HCT116 (cell line): ENCODE results near the gene TAOK3. TPM values are rescaled to one million over a fixed set of nuclear protein-coding genes. Genes with fewer than 3 reads are reported as not detected.

Experiments used
- ATAC-seq: fragments of 200-7000 bp; cut with Tn5 transposase; 2 replicates; pipeline ENCODE4 v1.9.1; 2020; ENCODE audit warnings: mild to moderate bottlenecking, moderate library complexity
- BruUV-seq: library from RNA; stranded (reverse); fragments of 400-500 nt; replicated peaks from 2 replicates; lab custom pipeline; 2021; lab: Mats Ljungman, UMichigan
- CTCF ChIA-PET: fragments of 300-600 bp; sonication (Branson Sonifier 250); formaldehyde crosslinking; loops from one replicate; lab custom pipeline; 2021; ENCODE audit warnings: antibody characterized with exemption; lab: Charles Lee
- POLR2A ChIA-PET: fragments of 300-600, 350-600 bp; sonication (Branson Sonifier 250); formaldehyde crosslinking; loops from one replicate; lab custom pipeline; 2021; ENCODE audit warnings: antibody characterized with exemption; lab: Charles Lee
- RAD21 ChIA-PET, 2 experiments: fragments of 300-600 bp; sonication (Branson Sonifier 250); formaldehyde crosslinking; loops; one replicate each; lab custom pipeline; 2023; ENCODE audit warnings: low total read pairs in 2 of 2; ENCODE audit not compliant: uncharacterized antibody in 2 of 2, unreplicated experiment in 2 of 2, low non-redundant PET in 1 of 2; lab: Charles Lee
- DNase-seq: peaks from one replicate; pipeline ENCODE4 v3.0.0-alpha.2; 2010; ENCODE audit warnings: low read depth, low spot score
- H2AFZ ChIP-seq: fragments of 200-600 bp; shearing (Covaris generic), sonication (generic); 2 replicates; pipeline ENCODE4 v1.6.1; 2017; ENCODE audit warnings: low read depth, mixed run types, mixed read lengths, antibody characterized with exemption, low read length; ENCODE audit not compliant: poor library complexity, severe bottlenecking
- H3K27ac ChIP-seq: 2 replicates; pipeline ENCODE4 v1.5.1; 2012; ENCODE audit warnings: low read depth, low read length
- H3K27me3 ChIP-seq: fragments of 200-600 bp; sonication (generic); 2 replicates; pipeline ENCODE4 v1.6.1; 2016; ENCODE audit warnings: mixed run types, low read length, mixed read lengths; ENCODE audit not compliant: insufficient read depth
- H3K36me3 ChIP-seq, 2 experiments: fragments of 200-500 bp in 1 of 2; fragments of 200-600 bp in 1 of 2; sonication (Bioruptor generic) in 1 of 2; sonication (generic) in 1 of 2; 2 replicates each; pipeline versions ENCODE4 v1.5.1 to v1.6.1; 2014 to 2016; ENCODE audit warnings: low read length in 2 of 2, inconsistent platforms in 1 of 2, mixed read lengths in 1 of 2, mixed run types in 1 of 2; ENCODE audit not compliant: insufficient read depth in 2 of 2, control insufficient read depth in 1 of 2
- H3K4me1 ChIP-seq, 2 experiments: fragments of 200-600 bp in 1 of 2; sonication (generic) in 1 of 2; 2 replicates each; pipeline versions ENCODE4 v1.5.1 to v1.6.1; 2012 to 2017; ENCODE audit warnings: low read length in 2 of 2, inconsistent platforms in 1 of 2, mild to moderate bottlenecking in 1 of 2, mixed read lengths in 1 of 2, mixed run types in 1 of 2, moderate library complexity in 1 of 2; ENCODE audit not compliant: insufficient read depth in 2 of 2, control insufficient read depth in 1 of 2
- H3K4me2 ChIP-seq: fragments of 200-600 bp; sonication (generic); 2 replicates; pipeline ENCODE4 v1.6.1; 2017; ENCODE audit warnings: mixed run types, low read length, mixed read lengths
- H3K4me3 ChIP-seq, 2 experiments: fragments of 200-600 bp in 1 of 2; sonication (generic) in 1 of 2; replicated peaks in 1 of 2; 2 replicates each; pipeline ENCODE4 v1.5.1; 2011 to 2016; ENCODE audit warnings: low read length in 2 of 2, control low read depth in 1 of 2, low read depth in 1 of 2, mild to moderate bottlenecking in 1 of 2, mixed read lengths in 1 of 2, mixed run types in 1 of 2
- H3K79me2 ChIP-seq: fragments of 200-600 bp; sonication (generic); 2 replicates; pipeline ENCODE4 v1.6.1; 2017; ENCODE audit warnings: mild to moderate bottlenecking, mixed run types, low read length, moderate library complexity, mixed read lengths; ENCODE audit not compliant: insufficient read depth
- H3K9ac ChIP-seq: fragments of 200-600 bp; sonication (generic); 2 replicates; pipeline ENCODE4 v1.6.1; 2016; ENCODE audit warnings: low read length, mixed read lengths
- H3K9me2 ChIP-seq: fragments of 200-600 bp; sonication (generic), shearing (Covaris generic); 2 replicates; pipeline ENCODE4 v1.6.1; 2017; ENCODE audit warnings: mixed run types, mild to moderate bottlenecking, moderate library complexity; ENCODE audit not compliant: insufficient read depth
- H3K9me3 ChIP-seq, 2 experiments: fragments of 200-500 bp in 1 of 2; fragments of 200-600 bp in 1 of 2; sonication (Bioruptor generic) in 1 of 2; sonication (generic) in 1 of 2; 2 replicates each; pipeline ENCODE4 v1.6.1; 2014 to 2017; ENCODE audit warnings: low read length in 2 of 2, mixed read lengths in 2 of 2, inconsistent platforms in 1 of 2, low read depth in 1 of 2, mild to moderate bottlenecking in 1 of 2, mixed run types in 1 of 2, moderate library complexity in 1 of 2; ENCODE audit not compliant: control insufficient read depth in 1 of 2, insufficient read depth in 1 of 2
- H4K20me1 ChIP-seq: fragments of 200-600 bp; sonication (generic), shearing (Covaris generic); 2 replicates; pipeline ENCODE4 v1.6.1; 2017; ENCODE audit warnings: mixed run types, mild to moderate bottlenecking, moderate library complexity; ENCODE audit not compliant: insufficient read depth
- ATF3 ChIP-seq: IDR thresholded peaks from 2 replicates; pipeline ENCODE4 v1.6.1; 2012
- CEBPB ChIP-seq: IDR thresholded peaks from 2 replicates; pipeline ENCODE4 v1.6.1; 2012; ENCODE audit warnings: low read depth
- EGR1 ChIP-seq: IDR thresholded peaks from 2 replicates; pipeline ENCODE4 v1.6.1; 2012; ENCODE audit warnings: low read depth
- ELF1 ChIP-seq: IDR thresholded peaks from 2 replicates; pipeline ENCODE4 v1.6.1; 2012; ENCODE audit warnings: low read depth, borderline replicate concordance
- EZH2phosphoT487 ChIP-seq: fragments of 200-600 bp; IDR thresholded peaks from 2 replicates; pipeline ENCODE4 v1.6.1; 2018; ENCODE audit warnings: antibody characterized with exemption, borderline replicate concordance
- FOSL1 ChIP-seq: IDR thresholded peaks from 2 replicates; pipeline ENCODE4 v1.6.1; 2012; ENCODE audit warnings: low read depth
- POLR2A ChIP-seq: IDR thresholded peaks from 2 replicates; pipeline ENCODE4 v1.7.0; 2011; ENCODE audit warnings: borderline replicate concordance; ENCODE audit not compliant: insufficient read depth, insufficient read length; ENCODE audit errors: extremely low read depth
- POLR2AphosphoS5 ChIP-seq: IDR thresholded peaks from 2 replicates; pipeline ENCODE4 v1.6.1; 2011; ENCODE audit warnings: mild to moderate bottlenecking, low read depth, low read length, moderate library complexity
- REST ChIP-seq: IDR thresholded peaks from 2 replicates; pipeline ENCODE4 v1.6.1; 2012; ENCODE audit warnings: low read depth
- SIN3A ChIP-seq: IDR thresholded peaks from 2 replicates; pipeline ENCODE4 v1.6.1; 2012; ENCODE audit warnings: low read depth
- SP1 ChIP-seq: IDR thresholded peaks from 2 replicates; pipeline ENCODE4 v1.6.1; 2012; ENCODE audit warnings: low read depth
- SRF ChIP-seq: IDR thresholded peaks from 2 replicates; pipeline ENCODE4 v1.6.1; 2012; ENCODE audit warnings: low read depth
- TCF7L2 ChIP-seq: IDR thresholded peaks from 2 replicates; pipeline ENCODE4 v1.7.0; 2011; ENCODE audit warnings: borderline replicate concordance, inconsistent platforms; ENCODE audit not compliant: insufficient read depth, insufficient read length; ENCODE audit errors: extremely low read depth
- YY1 ChIP-seq: IDR thresholded peaks from 2 replicates; pipeline ENCODE4 v1.6.1; 2011; ENCODE audit warnings: low read length, low read depth, moderate library complexity, mild to moderate bottlenecking; ENCODE audit not compliant: insufficient replicate concordance; ENCODE audit errors: extremely low read depth
- ZNF274 ChIP-seq: fragments of 200-500 bp; sonication (Bioruptor generic); IDR thresholded peaks from 2 replicates; pipeline ENCODE4 v1.6.1; 2014; ENCODE audit warnings: mild to moderate bottlenecking, low read depth, low read length, inconsistent platforms
- intact Hi-C: fragments of 100-400 bp; cut with micrococcal nuclease; formaldehyde crosslinking; loops from 2 replicates; pipeline ENCODE4 v1.10.0; 2022
- total RNA-seq: library from RNA; stranded (reverse); gene quantifications from one replicate; pipeline ENCODE4 v1.2.1, GENCODE V29; 2021; ENCODE audit not compliant: unreplicated experiment
- TF ChIP-seq, protein P1 (sequence below), 3 experiments: fragments of 200-600 bp in 1 of 3; sonication (generic) in 1 of 3; IDR thresholded peaks in 2 of 3; conservative IDR thresholded peaks in 1 of 3; 2 replicates each; pipeline ENCODE4 v1.5.1; 2012 to 2017; ENCODE audit warnings: low read depth in 2 of 3, low read length in 2 of 3, antibody characterized with exemption in 1 of 3, borderline replicate concordance in 1 of 3, control low read depth in 1 of 3, mild to moderate bottlenecking in 1 of 3, mixed read lengths in 1 of 3, mixed run types in 1 of 3, moderate library complexity in 1 of 3; ENCODE audit not compliant: insufficient read depth in 1 of 3
- TF ChIP-seq, protein P2 (sequence below): IDR thresholded peaks from 2 replicates; pipeline ENCODE4 v1.6.1; 2011; ENCODE audit warnings: mild to moderate bottlenecking, low read length, moderate library complexity; ENCODE audit not compliant: insufficient replicate concordance; ENCODE audit errors: extremely low read depth

The TAOK3 gene
- total RNA-seq, 1 experiment from 2014 or later, result 10.5 TPM

GRCh38 chr12:118327391-118327790 is 45.3 kb downstream of the TAOK3 start:
- no peak overlapping the region for H3K9ac ChIP-seq
- no peak overlapping the region for H3K4me2 ChIP-seq
- no peaks in the 10 kb centered on the region for H4K20me1 ChIP-seq
- RAD21 ChIA-PET, result no interaction called here
- CTCF ChIA-PET, result no interaction called here
- H3K9me2 ChIP-seq, result no peaks in the 10 kb centered on the region; the same call in 1 of the 2 replicates
- intact Hi-C loops, result no loop called here
- ATAC-seq, result no peak
- no peak overlapping the region for H3K4me3 ChIP-seq
- no peaks in the 10 kb centered on the region for H3K79me2 ChIP-seq
- POLR2A ChIA-PET, result no interaction called here
- BruUV-seq, result no TSS peak
- TF ChIP-seq FOSL1 (no peak), SRF (no peak), ATF3 (no peak), ELF1 (no peak), REST (no peak), POLR2A (no peak), YY1 (no peak), EGR1 (no peak), ZNF274 (no peak), SP1 (no peak), SIN3A (no peak), CEBPB (no peak), POLR2AphosphoS5 (no peak), TCF7L2 (no peak), EZH2phosphoT487 (no peak)
- TF ChIP-seq, protein P1, sequence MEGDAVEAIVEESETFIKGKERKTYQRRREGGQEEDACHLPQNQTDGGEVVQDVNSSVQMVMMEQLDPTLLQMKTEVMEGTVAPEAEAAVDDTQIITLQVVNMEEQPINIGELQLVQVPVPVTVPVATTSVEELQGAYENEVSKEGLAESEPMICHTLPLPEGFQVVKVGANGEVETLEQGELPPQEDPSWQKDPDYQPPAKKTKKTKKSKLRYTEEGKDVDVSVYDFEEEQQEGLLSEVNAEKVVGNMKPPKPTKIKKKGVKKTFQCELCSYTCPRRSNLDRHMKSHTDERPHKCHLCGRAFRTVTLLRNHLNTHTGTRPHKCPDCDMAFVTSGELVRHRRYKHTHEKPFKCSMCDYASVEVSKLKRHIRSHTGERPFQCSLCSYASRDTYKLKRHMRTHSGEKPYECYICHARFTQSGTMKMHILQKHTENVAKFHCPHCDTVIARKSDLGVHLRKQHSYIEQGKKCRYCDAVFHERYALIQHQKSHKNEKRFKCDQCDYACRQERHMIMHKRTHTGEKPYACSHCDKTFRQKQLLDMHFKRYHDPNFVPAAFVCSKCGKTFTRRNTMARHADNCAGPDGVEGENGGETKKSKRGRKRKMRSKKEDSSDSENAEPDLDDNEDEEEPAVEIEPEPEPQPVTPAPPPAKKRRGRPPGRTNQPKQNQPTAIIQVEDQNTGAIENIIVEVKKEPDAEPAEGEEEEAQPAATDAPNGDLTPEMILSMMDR (IDR thresholded peaks at IDR 0.05 in 2 of 3, conservative IDR thresholded peaks at IDR 0.05 in 1 of 3; ENCODE audit: borderline replicate concordance in 1 of 3, insufficient read depth in 1 of 3, low read depth in 2 of 3, low read length in 2 of 3), result no peak
- TF ChIP-seq, protein P2, sequence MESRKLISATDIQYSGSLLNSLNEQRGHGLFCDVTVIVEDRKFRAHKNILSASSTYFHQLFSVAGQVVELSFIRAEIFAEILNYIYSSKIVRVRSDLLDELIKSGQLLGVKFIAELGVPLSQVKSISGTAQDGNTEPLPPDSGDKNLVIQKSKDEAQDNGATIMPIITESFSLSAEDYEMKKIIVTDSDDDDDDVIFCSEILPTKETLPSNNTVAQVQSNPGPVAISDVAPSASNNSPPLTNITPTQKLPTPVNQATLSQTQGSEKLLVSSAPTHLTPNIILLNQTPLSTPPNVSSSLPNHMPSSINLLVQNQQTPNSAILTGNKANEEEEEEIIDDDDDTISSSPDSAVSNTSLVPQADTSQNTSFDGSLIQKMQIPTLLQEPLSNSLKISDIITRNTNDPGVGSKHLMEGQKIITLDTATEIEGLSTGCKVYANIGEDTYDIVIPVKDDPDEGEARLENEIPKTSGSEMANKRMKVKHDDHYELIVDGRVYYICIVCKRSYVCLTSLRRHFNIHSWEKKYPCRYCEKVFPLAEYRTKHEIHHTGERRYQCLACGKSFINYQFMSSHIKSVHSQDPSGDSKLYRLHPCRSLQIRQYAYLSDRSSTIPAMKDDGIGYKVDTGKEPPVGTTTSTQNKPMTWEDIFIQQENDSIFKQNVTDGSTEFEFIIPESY, result no peak
- DNase-seq, result no peak
- no peaks in the 10 kb centered on the region for H3K9me3 ChIP-seq
- no peaks in the 10 kb centered on the region for H3K27me3 ChIP-seq
- H3K4me1 ChIP-seq, result peaks cover 0 to 4% of the 10 kb centered on the region in 2 experiments; a peak in 2 of 4 replicates
- no peak overlapping the region for H3K27ac ChIP-seq
- H3K36me3 ChIP-seq, result no peaks in the 10 kb centered on the region
- H2AFZ ChIP-seq, result no peak overlapping the region
